ENCODE measurements around the gene EVL.

EVL gene

GRCh38 chr14:100142073-100143040 is 77.1 kb downstream of the EVL start:
- in situ Hi-C loops (cut with HindIII; ENCODE audit: low sequenced_read_pairs), result no loop called here

- in situ Hi-C loops (cut with HindIII; ENCODE audit: low sequenced_read_pairs), result no loop called here
These were observed 78.3 kb downstream of the EVL start for GRCh38 chr14:100143523-100143922.

GRCh38 chr14:100143934-100144333 is 78.7 kb downstream of the EVL start:
- in situ Hi-C loops (cut with HindIII; ENCODE audit: low sequenced_read_pairs), result no loop called here

- in situ Hi-C loops (cut with HindIII; ENCODE audit: low sequenced_read_pairs), result no loop called here
These were observed 79.4 kb downstream of the EVL start for GRCh38 chr14:100144645-100144995.

- in situ Hi-C loops (cut with HindIII; ENCODE audit: low sequenced_read_pairs), result no loop called here
These were observed 79.9 kb downstream of the EVL start for GRCh38 chr14:100144996-100145646.

GRCh38 chr14:100145682-100146464 is 80.7 kb downstream of the EVL start:
- in situ Hi-C loops (cut with HindIII; ENCODE audit: low sequenced_read_pairs), result no loop called here

GRCh38 chr14:100146531-100147091 is 81.4 kb downstream of the EVL start:
- in situ Hi-C loops (cut with HindIII; ENCODE audit: low sequenced_read_pairs), result no loop called here

- in situ Hi-C loops (cut with HindIII; ENCODE audit: low sequenced_read_pairs), result no loop called here
These were observed 82.0 kb downstream of the EVL start for GRCh38 chr14:100147181-100147631.

GRCh38 chr14:100147691-100148464 is 82.7 kb downstream of the EVL start:
- in situ Hi-C loops (cut with HindIII; ENCODE audit: low sequenced_read_pairs), result no loop called here

- in situ Hi-C loops (cut with HindIII; ENCODE audit: low sequenced_read_pairs), result no loop called here
These were observed 83.9 kb downstream of the EVL start for GRCh38 chr14:100148837-100149731.

- in situ Hi-C loops (cut with HindIII; ENCODE audit: low sequenced_read_pairs), result no loop called here
These were observed 84.8 kb downstream of the EVL start for GRCh38 chr14:100149851-100150611.

GRCh38 chr14:100150932-100151587 is 85.8 kb downstream of the EVL start:
- in situ Hi-C loops (cut with HindIII; ENCODE audit: low sequenced_read_pairs), result no loop called here

- in situ Hi-C loops (cut with HindIII; ENCODE audit: low sequenced_read_pairs), result no loop called here
These were observed 86.9 kb downstream of the EVL start for GRCh38 chr14:100152091-100152490.

- in situ Hi-C loops (cut with HindIII; ENCODE audit: low sequenced_read_pairs), result no loop called here
These were observed 88.3 kb downstream of the EVL start for GRCh38 chr14:100153560-100153959.

- in situ Hi-C loops (cut with HindIII; ENCODE audit: low sequenced_read_pairs), result no loop called here
These were observed 89.9 kb downstream of the EVL start for GRCh38 chr14:100155049-100155621.

GRCh38 chr14:100155756-100156616 is 90.8 kb downstream of the EVL start:
- in situ Hi-C loops (cut with HindIII; ENCODE audit: low sequenced_read_pairs), result no loop called here

- in situ Hi-C loops (cut with HindIII; ENCODE audit: low sequenced_read_pairs), result no loop called here
These were observed 91.6 kb downstream of the EVL start for GRCh38 chr14:100156776-100157175.
